ENCODE results near the gene FHIT.
A peak's percentile ranks its signal among the peaks of the same experiment; 100 is the strongest.

GRCh38 chr3:60269829-60270266, 981.4 kb downstream of the FHIT start:
- TF ChIP-seq CTCF (conservative IDR thresholded peaks at IDR 0.05; ENCODE audit: low read depth, low read length) (no peak), CEBPB (IDR thresholded peaks at IDR 0.05; ENCODE audit: low read depth, low read length) (no peak), MAFK (IDR thresholded peaks at IDR 0.05; ENCODE audit: low read depth, low read length) (peak; percentile 31; the same call in 1 of the 2 replicates), RCOR1 (IDR thresholded peaks at IDR 0.05; ENCODE audit: insufficient replicate concordance, low read length) (no peak), SMC3 (IDR thresholded peaks at IDR 0.05; ENCODE audit: low read depth, low read length) (no peak), MXI1 (IDR thresholded peaks at IDR 0.05; ENCODE audit: borderline replicate concordance, low read depth, low read length) (no peak), POLR2A (IDR thresholded peaks at IDR 0.05; ENCODE audit: low read depth, low read length) (no peak), MAZ (IDR thresholded peaks at IDR 0.05; ENCODE audit: borderline replicate concordance, low read depth, low read length) (no peak), RFX5 (IDR thresholded peaks at IDR 0.05; ENCODE audit: low read depth, low read length) (no peak), RAD21 (IDR thresholded peaks at IDR 0.05; ENCODE audit: low read length) (no peak), FOS (IDR thresholded peaks at IDR 0.05; ENCODE audit: low read depth, low read length) (no peak), USF2 (IDR thresholded peaks at IDR 0.05; ENCODE audit: low read depth, low read length) (no peak)
